Uterus (tissue), 2 donors: ENCODE data around the gene PLCXD3.

Experiments used
- CTCF ChIP-seq, 4 experiments: fragments of 200-600 bp in 2 of 4; fragments of 450-650 bp in 2 of 4; sonication (generic) in 2 of 4; IDR thresholded peaks; one replicate each; pipeline ENCODE4 v1.5.1; 2016 to 2019; ENCODE audit warnings: antibody characterized with exemption in 4 of 4, mild to moderate bottlenecking in 2 of 4, moderate library complexity in 1 of 4
- POLR2A ChIP-seq, 2 donors: fragments of 450-650 bp; IDR thresholded peaks; one replicate each; pipeline ENCODE4 v1.6.1; 2016; ENCODE audit warnings: antibody characterized with exemption in 2 of 2, mild to moderate bottlenecking in 1 of 2, moderate library complexity in 1 of 2

DNA sequence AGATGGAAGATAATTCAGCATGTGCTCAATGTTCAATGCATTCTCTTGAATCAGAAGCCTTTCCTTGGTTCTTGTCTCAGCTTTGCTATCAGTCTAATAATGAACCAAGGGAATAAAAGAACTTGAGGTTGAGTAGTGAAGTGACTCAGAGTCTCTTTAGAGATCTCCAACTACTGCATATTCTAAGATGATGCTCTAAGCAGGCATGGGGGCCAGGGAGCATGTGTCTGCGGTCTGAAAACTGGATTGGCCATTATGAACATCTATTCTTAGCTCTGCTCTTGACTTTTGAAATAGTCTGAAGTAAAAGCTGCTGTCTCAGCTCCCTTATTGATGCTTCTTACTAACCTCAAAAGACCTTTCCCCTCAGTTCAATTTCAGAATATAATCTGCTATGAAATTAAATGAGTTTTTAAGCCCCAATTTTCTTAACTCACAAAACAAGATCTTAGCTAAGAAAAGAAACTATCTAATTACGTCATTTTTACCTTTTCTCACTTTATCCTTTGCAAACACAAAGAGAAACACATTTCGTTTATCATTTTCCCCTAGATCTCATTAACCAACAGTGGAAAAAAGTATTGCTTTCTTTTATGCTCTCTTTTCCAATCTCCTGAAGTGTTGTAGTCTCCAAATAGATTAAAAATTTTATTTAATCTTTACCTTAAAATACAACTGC, 44.8 kb downstream of the PLCXD3 start:
- no peak for TF ChIP-seq CTCF (IDR thresholded peaks at IDR 0.05)
- no peak for TF ChIP-seq POLR2A (IDR thresholded peaks at IDR 0.05)
